ENCODE results near the gene NDST3. TPM values are rescaled to one million over a fixed set of nuclear protein-coding genes. Genes with fewer than 3 reads are reported as not detected.

NDST3 gene
- total RNA-seq, 2 experiments from 2014 or later: not detected

DNA sequence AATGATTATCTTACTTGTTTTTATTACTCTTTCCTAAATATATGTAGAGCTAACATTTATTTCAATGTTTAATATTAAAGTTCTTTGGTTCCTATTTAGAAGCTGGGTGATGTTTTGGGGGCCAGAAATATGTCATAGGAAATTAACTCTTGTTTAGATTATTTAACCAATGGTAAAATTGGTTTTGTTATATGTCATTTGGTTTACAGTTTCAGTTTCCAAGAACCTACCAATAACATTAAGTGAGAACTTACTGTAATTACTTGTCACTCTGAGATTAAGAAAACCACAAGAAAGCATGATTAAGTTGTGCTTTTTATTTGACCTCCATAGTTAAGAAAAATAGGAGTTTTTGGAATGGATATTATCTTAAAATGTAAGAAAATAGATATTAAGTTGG is 121.2 kb downstream of the NDST3 start:
- no peak for DNase-seq
- Mint-ChIP-seq H3K27ac (no peak overlapping the region), H3K27me3 (ENCODE audit: low read depth) (no peaks in the 10 kb centered on the region), H3K4me1 (ENCODE audit: low read depth) (no peaks in the 10 kb centered on the region), H3K4me3 (no peak overlapping the region), H3K36me3 (ENCODE audit: low read depth) (peaks cover 2% of the 10 kb centered on the region), H3K9me3 (peaks cover 13% of the 10 kb centered on the region)
- CTCF ChIA-PET: no interaction called here
- intact Hi-C loops (cut with micrococcal nuclease): no loop called here

GRCh38 chr4:118158763-118159375 is 124.6 kb downstream of the NDST3 start:
- H3K4me3 Mint-ChIP-seq: no peak overlapping the region
- peaks cover 2% of the 10 kb centered on the region for H3K36me3 Mint-ChIP-seq (ENCODE audit: low read depth)
- H3K4me1 Mint-ChIP-seq (ENCODE audit: low read depth): no peaks in the 10 kb centered on the region
- H3K9me3 Mint-ChIP-seq: peaks cover 13% of the 10 kb centered on the region
- H3K27me3 Mint-ChIP-seq (ENCODE audit: low read depth): no peaks in the 10 kb centered on the region
- DNase-seq: no peak
- intact Hi-C loops (cut with micrococcal nuclease): no loop called here
- CTCF ChIA-PET: no interaction called here
- no peak overlapping the region for H3K27ac Mint-ChIP-seq

DNA sequence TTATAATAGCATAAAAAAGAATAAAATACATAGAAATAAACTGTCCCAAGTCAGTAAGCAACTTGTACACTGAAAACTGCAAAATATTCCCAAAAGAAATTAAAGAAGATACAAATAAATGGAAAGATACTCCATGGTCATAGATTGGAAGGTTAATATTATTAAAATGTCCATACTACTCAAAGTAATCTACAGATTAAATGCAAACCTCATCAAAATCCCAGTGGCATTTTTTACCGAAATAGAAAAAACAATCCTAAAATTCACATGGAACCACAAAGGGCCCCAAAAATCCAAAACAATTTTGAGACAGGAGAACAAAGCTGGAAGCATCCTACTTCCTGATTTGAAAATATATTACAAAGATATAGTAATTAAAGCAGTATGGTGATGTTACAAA is 133.0 kb downstream of the NDST3 start:
- Mint-ChIP-seq H3K36me3 (ENCODE audit: low read depth) (no peaks in the 10 kb centered on the region), H3K4me3 (no peak overlapping the region), H3K9me3 (peaks cover 7% of the 10 kb centered on the region), H3K27me3 (ENCODE audit: low read depth) (peaks cover 4% of the 10 kb centered on the region), H3K4me1 (ENCODE audit: low read depth) (no peaks in the 10 kb centered on the region), H3K27ac (no peak overlapping the region)
- DNase-seq: no peak
- intact Hi-C loops (cut with micrococcal nuclease): no loop called here
- CTCF ChIA-PET: no interaction called here

DNA sequence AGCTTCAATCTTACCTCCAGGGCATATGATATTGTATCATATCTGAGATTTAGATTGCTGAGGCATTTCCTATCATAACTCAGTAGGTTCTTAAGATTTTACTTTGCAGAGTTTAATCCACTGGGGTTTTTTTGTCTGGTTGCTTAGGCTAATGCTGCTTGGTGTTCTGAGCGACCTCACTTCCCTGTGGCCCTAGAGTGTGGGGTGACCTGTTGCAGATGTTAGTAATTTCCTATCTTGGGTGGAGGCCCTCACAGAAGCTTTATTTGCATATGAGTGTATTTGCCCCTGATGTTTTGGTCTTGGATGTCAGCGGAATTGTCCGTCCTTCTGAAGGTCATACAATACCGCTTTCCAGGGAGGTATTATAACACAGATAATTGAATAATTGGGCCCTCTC is 137.1 kb downstream of the NDST3 start:
- Mint-ChIP-seq H3K4me3 (no peak overlapping the region), H3K36me3 (ENCODE audit: low read depth) (no peaks in the 10 kb centered on the region), H3K27ac (no peak overlapping the region), H3K27me3 (ENCODE audit: low read depth) (peaks cover 8% of the 10 kb centered on the region), H3K4me1 (ENCODE audit: low read depth) (no peaks in the 10 kb centered on the region), H3K9me3 (peaks cover 3% of the 10 kb centered on the region)
- CTCF ChIA-PET: interaction anchor here (0.6 kb wide), 1 partner anchor 156 kb away, joined by 3 read pairs; no protein-coding TSS in a partner anchor
- intact Hi-C loops (cut with micrococcal nuclease): no loop called here
- no peak for DNase-seq

DNA sequence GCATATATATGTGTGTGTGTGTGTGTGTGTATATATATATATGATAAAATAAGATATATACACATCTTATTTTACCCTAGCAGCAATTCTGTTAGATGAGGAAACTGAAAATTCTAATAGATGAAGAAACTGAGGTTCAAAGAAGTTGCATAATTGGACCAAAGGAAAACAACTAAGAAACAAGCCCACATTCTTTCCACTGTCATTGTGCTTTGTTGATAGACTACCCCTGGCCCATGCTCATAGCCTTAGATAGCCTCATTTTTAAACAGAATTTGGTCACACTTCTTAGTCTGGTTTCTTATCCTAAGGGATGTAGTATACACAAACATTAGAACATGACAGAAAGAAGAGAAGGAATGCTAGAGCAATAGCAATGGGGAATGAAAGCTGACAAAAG is 138.8 kb downstream of the NDST3 start:
- H3K27me3 Mint-ChIP-seq (ENCODE audit: low read depth): peaks cover 8% of the 10 kb centered on the region
- no peak overlapping the region for H3K4me3 Mint-ChIP-seq
- no peaks in the 10 kb centered on the region for H3K36me3 Mint-ChIP-seq (ENCODE audit: low read depth)
- H3K9me3 Mint-ChIP-seq: no peaks in the 10 kb centered on the region
- no peak overlapping the region for H3K27ac Mint-ChIP-seq
- intact Hi-C loops (cut with micrococcal nuclease): no loop called here
- CTCF ChIA-PET: interaction anchor here (1.1 kb wide), 1 partner anchor 9 kb away, joined by 3 read pairs; no protein-coding TSS in a partner anchor
- no peak for DNase-seq
- no peaks in the 10 kb centered on the region for H3K4me1 Mint-ChIP-seq (ENCODE audit: low read depth)

- intact Hi-C loops (cut with micrococcal nuclease): no loop called here
- CTCF ChIA-PET: interaction anchor here (0.5 to 1.1 kb wide), 2 partner anchors 10 to 64 kb away, joined by 3 read pairs; no protein-coding TSS in a partner anchor
- H3K27ac Mint-ChIP-seq: no peak overlapping the region
- H3K9me3 Mint-ChIP-seq: no peaks in the 10 kb centered on the region
- no peaks in the 10 kb centered on the region for H3K4me1 Mint-ChIP-seq (ENCODE audit: low read depth)
- no peak overlapping the region for H3K4me3 Mint-ChIP-seq
- peaks cover 8% of the 10 kb centered on the region for H3K27me3 Mint-ChIP-seq (ENCODE audit: low read depth)
- no peaks in the 10 kb centered on the region for H3K36me3 Mint-ChIP-seq (ENCODE audit: low read depth)
- DNase-seq: no peak
These were observed 139.9 kb downstream of the NDST3 start for GRCh38 chr4:118173956-118174725.

GRCh38 chr4:118175506-118175905 is 141.2 kb downstream of the NDST3 start:
- CTCF ChIA-PET: interaction anchor here (0.6 kb wide), 1 partner anchor 558 kb away, joined by 4 read pairs; no protein-coding TSS in a partner anchor
- Mint-ChIP-seq H3K27me3 (ENCODE audit: low read depth) (peaks cover 10% of the 10 kb centered on the region), H3K4me3 (no peak overlapping the region), H3K36me3 (ENCODE audit: low read depth) (no peaks in the 10 kb centered on the region), H3K4me1 (ENCODE audit: low read depth) (no peaks in the 10 kb centered on the region), H3K27ac (no peak overlapping the region), H3K9me3 (no peaks in the 10 kb centered on the region)
- DNase-seq: no peak
- intact Hi-C loops (cut with micrococcal nuclease): no loop called here

DNA sequence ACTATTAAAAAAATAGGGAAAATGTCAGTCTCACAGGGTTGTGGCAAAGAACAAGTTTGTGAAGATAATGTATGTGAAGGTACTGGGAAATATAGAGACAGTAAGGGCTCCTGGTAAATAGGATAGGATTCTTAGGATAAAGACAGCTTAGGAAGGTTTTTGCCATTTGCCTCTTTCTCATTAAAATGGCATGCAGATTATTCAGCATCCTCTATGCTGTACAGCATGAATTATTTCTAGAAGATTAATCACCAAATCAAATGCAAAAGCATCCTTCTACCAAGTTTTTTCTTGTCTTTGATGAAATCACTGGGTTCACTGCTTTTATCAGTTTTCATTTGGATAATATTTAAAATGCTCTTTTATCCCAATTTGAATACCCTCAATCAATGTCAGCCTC is 142.8 kb downstream of the NDST3 start:
- intact Hi-C loops (cut with micrococcal nuclease): no loop called here
- H3K27ac Mint-ChIP-seq: no peak overlapping the region
- peaks cover 12% of the 10 kb centered on the region for H3K27me3 Mint-ChIP-seq (ENCODE audit: low read depth)
- H3K4me1 Mint-ChIP-seq (ENCODE audit: low read depth): no peaks in the 10 kb centered on the region
- CTCF ChIA-PET: no interaction called here
- no peak overlapping the region for H3K4me3 Mint-ChIP-seq
- no peaks in the 10 kb centered on the region for H3K9me3 Mint-ChIP-seq
- H3K36me3 Mint-ChIP-seq (ENCODE audit: low read depth): no peaks in the 10 kb centered on the region
- DNase-seq: no peak

- no peaks in the 10 kb centered on the region for H3K9me3 Mint-ChIP-seq
- CTCF ChIA-PET: no interaction called here
- peaks cover 5% of the 10 kb centered on the region for H3K27me3 Mint-ChIP-seq (ENCODE audit: low read depth)
- no peak overlapping the region for H3K4me3 Mint-ChIP-seq
- no peaks in the 10 kb centered on the region for H3K4me1 Mint-ChIP-seq (ENCODE audit: low read depth)
- no peak for DNase-seq
- no peak overlapping the region for H3K27ac Mint-ChIP-seq
- intact Hi-C loops (cut with micrococcal nuclease): no loop called here
- no peaks in the 10 kb centered on the region for H3K36me3 Mint-ChIP-seq (ENCODE audit: low read depth)
These were observed 146.5 kb downstream of the NDST3 start for GRCh38 chr4:118180776-118181175.

GRCh38 chr4:118190903-118191302 is 156.6 kb downstream of the NDST3 start:
- no peaks in the 10 kb centered on the region for H3K4me1 Mint-ChIP-seq (ENCODE audit: low read depth)
- H3K27me3 Mint-ChIP-seq (ENCODE audit: low read depth): no peaks in the 10 kb centered on the region
- intact Hi-C loops (cut with micrococcal nuclease): no loop called here
- no peak overlapping the region for H3K27ac Mint-ChIP-seq
- CTCF ChIA-PET: no interaction called here
- peaks cover 3% of the 10 kb centered on the region for H3K9me3 Mint-ChIP-seq
- no peaks in the 10 kb centered on the region for H3K36me3 Mint-ChIP-seq (ENCODE audit: low read depth)
- no peak for DNase-seq
- no peak overlapping the region for H3K4me3 Mint-ChIP-seq

DNA sequence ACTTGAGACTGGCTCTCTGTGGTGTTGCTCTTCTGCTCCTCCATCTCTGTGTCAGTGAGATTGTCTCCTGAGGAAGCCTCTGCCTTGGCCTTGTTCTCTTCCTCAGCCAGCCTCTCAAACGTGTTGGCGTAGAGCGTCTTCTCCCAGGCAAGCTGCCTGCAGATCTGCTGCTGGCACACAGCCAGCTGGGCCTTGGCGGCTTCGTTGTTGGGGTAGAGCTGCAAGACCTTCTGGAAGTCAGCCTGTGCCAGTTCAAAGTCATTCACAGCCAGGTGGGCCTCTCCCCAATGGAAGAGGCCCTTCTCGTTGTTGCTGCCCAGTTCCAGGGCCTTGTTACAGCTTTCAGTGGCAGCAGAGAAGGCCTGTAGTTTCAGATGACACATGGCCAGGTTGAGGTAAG is 159.1 kb downstream of the NDST3 start:
- H3K27ac Mint-ChIP-seq: no peak overlapping the region
- intact Hi-C loops (cut with micrococcal nuclease): no loop called here
- no peaks in the 10 kb centered on the region for H3K27me3 Mint-ChIP-seq (ENCODE audit: low read depth)
- no peak overlapping the region for H3K4me3 Mint-ChIP-seq
- no peaks in the 10 kb centered on the region for H3K36me3 Mint-ChIP-seq (ENCODE audit: low read depth)
- CTCF ChIA-PET: no interaction called here
- no peaks in the 10 kb centered on the region for H3K4me1 Mint-ChIP-seq (ENCODE audit: low read depth)
- no peak for DNase-seq
- peaks cover 3% of the 10 kb centered on the region for H3K9me3 Mint-ChIP-seq

DNA sequence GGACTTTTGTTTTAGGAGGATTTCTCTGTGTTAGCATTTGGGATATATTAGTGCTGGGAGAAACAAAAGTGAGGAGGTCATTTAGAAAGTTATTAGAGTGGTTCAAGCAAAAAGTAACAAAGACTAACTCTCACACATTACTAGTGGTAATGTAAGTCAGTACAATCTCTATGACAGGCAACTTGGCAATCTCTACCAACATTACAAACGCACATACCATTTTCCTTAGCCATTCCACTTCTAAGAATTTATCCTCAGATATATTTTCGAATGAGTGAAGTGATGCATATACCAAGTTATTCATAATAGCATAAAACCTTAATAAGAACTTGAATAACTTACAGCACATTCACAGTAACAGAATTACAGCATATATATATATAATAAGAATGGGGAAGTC is 172.3 kb downstream of the NDST3 start:
- no peak for DNase-seq
- no peak overlapping the region for H3K4me3 Mint-ChIP-seq
- no peak overlapping the region for H3K27ac Mint-ChIP-seq
- no peaks in the 10 kb centered on the region for H3K4me1 Mint-ChIP-seq (ENCODE audit: low read depth)
- H3K36me3 Mint-ChIP-seq (ENCODE audit: low read depth): no peaks in the 10 kb centered on the region
- H3K27me3 Mint-ChIP-seq (ENCODE audit: low read depth): no peaks in the 10 kb centered on the region
- H3K9me3 Mint-ChIP-seq: peaks cover 7% of the 10 kb centered on the region
- CTCF ChIA-PET: no interaction called here
- intact Hi-C loops (cut with micrococcal nuclease): no loop called here

DNA sequence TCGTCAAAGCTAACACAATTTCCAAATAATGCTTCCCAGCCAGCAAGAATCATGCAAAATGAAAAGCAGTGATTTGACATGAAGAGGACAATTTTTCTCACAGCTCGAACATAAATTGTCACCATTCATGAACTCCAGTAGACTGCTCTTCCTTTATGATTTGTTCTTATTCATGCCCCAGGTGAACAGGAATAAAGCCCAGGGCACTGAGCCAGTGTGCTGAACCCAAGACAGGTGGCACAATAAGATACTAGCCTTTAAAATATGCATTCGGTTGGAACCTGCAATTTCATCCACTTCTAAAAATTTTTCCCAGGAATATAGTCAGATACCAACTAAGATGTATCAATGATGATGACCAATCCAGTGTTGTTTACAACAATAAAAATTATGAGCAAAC is 178.8 kb downstream of the NDST3 start:
- CTCF ChIA-PET: no interaction called here
- Mint-ChIP-seq H3K4me3 (no peak overlapping the region), H3K9me3 (no peaks in the 10 kb centered on the region), H3K27ac (no peak overlapping the region), H3K4me1 (ENCODE audit: low read depth) (no peaks in the 10 kb centered on the region), H3K36me3 (ENCODE audit: low read depth) (no peaks in the 10 kb centered on the region), H3K27me3 (ENCODE audit: low read depth) (peaks cover 1% of the 10 kb centered on the region)
- DNase-seq: no peak
- intact Hi-C loops (cut with micrococcal nuclease): no loop called here
